Measurements from ENCODE around the gene C2orf68.

- no peak for TF ChIP-seq POLR2AphosphoS5 (IDR thresholded peaks at IDR 0.05; ENCODE audit: low read depth, low read length)
- no peak for TF ChIP-seq CTCF (IDR thresholded peaks at IDR 0.05)
- no peak for TF ChIP-seq MXI1 (IDR thresholded peaks at IDR 0.05; ENCODE audit: low read depth, low read length)
- TF ChIP-seq PBX3 (IDR thresholded peaks at IDR 0.05): no peak
- TF ChIP-seq GABPA (IDR thresholded peaks at IDR 0.05; ENCODE audit: low read depth): no peak
- no peak for TF ChIP-seq MAX (IDR thresholded peaks at IDR 0.05; ENCODE audit: low read depth)
- TF ChIP-seq REST (IDR thresholded peaks at IDR 0.05; ENCODE audit: low read depth, low read length): no peak
- no peak for TF ChIP-seq YY1 (IDR thresholded peaks at IDR 0.05; ENCODE audit: low read depth)
- no peak for TF ChIP-seq EP300 (IDR thresholded peaks at IDR 0.05; ENCODE audit: borderline replicate concordance in 1 of 2, low read depth in 1 of 2, low read length in 1 of 2)
- TF ChIP-seq SMC3 (IDR thresholded peaks at IDR 0.05; ENCODE audit: low read depth, low read length): no peak
- TF ChIP-seq JUND (IDR thresholded peaks at IDR 0.05): no peak
- TF ChIP-seq SIN3A (IDR thresholded peaks at IDR 0.05; ENCODE audit: borderline replicate concordance, low read depth, low read length): no peak
- no peak for TF ChIP-seq RAD21 (IDR thresholded peaks at IDR 0.05; ENCODE audit: low read length)
These were observed 7.8 kb upstream of the C2orf68 start for GRCh38 chr2:85619617-85620016.
